Measurements from ENCODE around the gene CBFB.

Gene CBFB

DNA sequence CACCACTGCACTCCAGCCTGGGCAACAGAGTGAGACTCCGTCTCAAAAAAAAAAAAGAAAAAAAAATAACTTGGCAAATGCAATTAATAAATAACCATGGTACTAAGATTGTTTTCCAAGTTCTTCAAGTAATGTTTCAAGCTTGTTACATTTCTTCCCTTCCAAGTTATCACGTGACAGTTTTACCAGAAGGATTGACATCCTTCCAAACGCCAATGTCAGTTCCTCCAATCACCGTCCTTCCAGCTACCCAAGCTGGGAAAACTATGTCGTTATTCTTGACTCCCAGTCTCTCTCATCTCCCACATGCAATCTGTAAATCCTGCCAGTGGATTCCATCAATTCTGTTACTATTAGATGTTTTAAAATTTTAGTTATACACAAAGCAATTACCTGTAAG is 76.9 kb downstream of the CBFB start:
- in situ Hi-C loops (cut with HindIII; ENCODE audit: low sequenced_read_pairs), result no loop called here
- DNase-seq (ENCODE audit: low read depth, low spot score), result no peak
- no peak overlapping the region for H3K4me3 ChIP-seq (ENCODE audit: low read depth, low read length)
- TF ChIP-seq CTCF (IDR thresholded peaks at IDR 0.05; ENCODE audit: low read depth, low read length), result no peak

GRCh38 chr16:67108489-67108888 is 79.5 kb downstream of the CBFB start:
- no peak for TF ChIP-seq CTCF (IDR thresholded peaks at IDR 0.05; ENCODE audit: low read depth, low read length)
- H3K4me3 ChIP-seq (ENCODE audit: low read depth, low read length), result no peak overlapping the region
- in situ Hi-C loops (cut with HindIII; ENCODE audit: low sequenced_read_pairs), result no loop called here
- no peak for DNase-seq (ENCODE audit: low read depth, low spot score)

DNA sequence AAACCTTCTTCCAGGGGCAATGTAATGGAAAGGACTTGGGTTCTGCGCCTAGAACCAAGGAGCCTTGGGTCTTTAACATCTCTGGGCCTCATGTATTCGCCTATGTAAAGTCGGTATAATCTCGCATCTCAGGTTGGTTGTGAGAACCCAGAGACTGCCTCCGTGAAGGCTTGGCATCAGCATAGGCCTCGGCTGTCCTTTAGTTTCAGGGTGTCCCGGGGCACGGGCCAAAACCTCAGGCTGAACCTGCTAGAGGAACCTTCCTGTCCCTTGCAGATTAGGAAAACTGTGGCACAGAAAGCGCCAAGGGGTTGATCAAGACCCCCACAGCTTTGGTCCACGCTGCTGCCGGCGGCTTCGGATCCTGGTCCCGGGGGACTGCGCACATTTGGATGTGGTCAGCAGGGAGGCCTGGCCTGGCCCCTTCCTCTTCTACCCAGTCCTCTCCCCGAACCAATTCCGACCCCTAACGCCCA is 80.0 kb downstream of the CBFB start:
- TF ChIP-seq CTCF (IDR thresholded peaks at IDR 0.05; ENCODE audit: low read depth, low read length), result no peak
- DNase-seq (ENCODE audit: low read depth, low spot score), result no peak
- peak overlapping the region; percentile 94 for H3K4me3 ChIP-seq (ENCODE audit: low read depth, low read length)
- in situ Hi-C loops (cut with HindIII; ENCODE audit: low sequenced_read_pairs), result no loop called here

DNA sequence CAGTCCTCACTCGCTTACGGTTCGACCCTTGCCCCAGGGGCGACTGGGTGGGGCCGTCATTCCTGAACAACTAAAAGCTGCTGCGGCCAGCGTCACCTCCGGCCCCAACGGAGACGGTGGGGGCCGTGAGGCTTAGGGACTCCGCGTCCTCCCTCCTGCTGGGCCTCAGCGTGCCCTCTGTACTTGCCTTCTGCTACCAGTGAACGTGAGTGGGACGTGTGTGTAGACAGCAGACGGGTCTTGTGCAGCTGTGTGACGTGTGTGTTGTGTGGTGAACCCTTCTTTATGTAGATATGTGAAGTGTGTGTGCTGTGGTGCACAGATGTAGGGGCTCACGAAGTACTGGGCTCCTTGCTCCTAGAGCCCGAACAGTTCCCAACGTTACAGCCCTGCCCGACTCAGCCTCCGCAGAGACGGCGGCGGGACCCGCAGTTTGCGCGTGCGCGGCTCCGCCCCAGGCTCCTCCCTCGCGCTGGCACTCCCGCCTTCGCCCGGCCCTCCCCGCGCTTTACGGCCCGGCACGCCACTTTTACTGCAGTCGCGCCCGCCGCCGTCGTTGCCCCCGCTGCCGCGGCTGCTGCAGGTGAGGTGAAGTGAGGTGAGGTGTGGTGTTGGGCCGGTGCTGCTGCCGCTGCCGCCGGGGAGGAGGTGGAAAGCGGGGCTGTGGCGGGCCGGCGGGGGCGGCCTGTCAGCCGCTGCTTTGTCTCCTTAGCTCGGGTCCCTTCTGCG is 80.6 kb downstream of the CBFB start, which contains the start of gene PHAF1:
Gene PHAF1 (plus strand): TSS at position 535 of the 729 bp plus-strand sequence. CDS start 235 bp downstream, outside the sequence.
- H3K4me3 ChIP-seq (ENCODE audit: low read depth, low read length), result peak within 1 kb of the TSS; percentile 94
- no peak for TF ChIP-seq CTCF (IDR thresholded peaks at IDR 0.05; ENCODE audit: low read depth, low read length)
- DNase-seq (ENCODE audit: low read depth, low spot score), result peak; percentile 90
- in situ Hi-C loops (cut with HindIII; ENCODE audit: low sequenced_read_pairs), result no loop called here

DNA sequence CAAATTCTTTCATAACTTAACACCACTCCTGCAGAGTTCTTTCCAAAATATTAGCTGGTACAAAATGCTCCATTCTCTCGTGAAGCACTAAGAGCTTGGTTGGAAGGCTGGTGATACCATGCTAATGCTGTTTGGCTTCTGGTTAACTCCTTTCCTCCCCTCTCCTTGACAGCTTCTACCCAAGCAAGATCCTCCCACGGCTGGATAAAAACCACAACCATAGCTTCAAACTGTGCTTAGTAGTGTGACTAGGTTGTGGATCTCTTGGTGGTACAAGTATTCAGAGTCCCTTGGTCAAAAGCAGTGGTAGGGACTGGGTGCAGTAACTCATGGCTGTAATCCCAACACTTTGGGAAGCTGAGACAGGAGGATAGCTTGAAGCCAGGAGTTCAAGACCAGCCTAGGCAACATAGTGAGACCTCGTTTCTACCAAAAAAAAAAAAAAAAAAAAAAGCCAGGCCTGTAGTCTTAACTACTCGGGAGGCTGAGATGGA is 83.0 kb downstream of the CBFB start:
- in situ Hi-C loops (cut with HindIII; ENCODE audit: low sequenced_read_pairs), result no loop called here
- no peak for DNase-seq (ENCODE audit: low read depth, low spot score)
- TF ChIP-seq CTCF (IDR thresholded peaks at IDR 0.05; ENCODE audit: low read depth, low read length), result no peak
- H3K4me3 ChIP-seq (ENCODE audit: low read depth, low read length), result no peak overlapping the region

GRCh38 chr16:67112591-67113399 is 83.8 kb downstream of the CBFB start:
- TF ChIP-seq CTCF (IDR thresholded peaks at IDR 0.05; ENCODE audit: low read depth, low read length), result no peak

More at GRCh38 chr16:67112591-67113399, 83.8 kb downstream of the CBFB start:
- no peak for DNase-seq (ENCODE audit: low read depth, low spot score)
- H3K4me3 ChIP-seq (ENCODE audit: low read depth, low read length), result no peak overlapping the region
- in situ Hi-C loops (cut with HindIII; ENCODE audit: low sequenced_read_pairs), result no loop called here
